IMR-90 (cell line): ENCODE measurements around the gene CFAP251. TPM values are rescaled to one million over a fixed set of nuclear protein-coding genes. Genes with fewer than 3 reads are reported as not detected.

ENCODE experiments used
- ATAC-seq: fragments of 200-7000 bp; cut with Tn5 transposase; 2 replicates; pipeline ENCODE4 v1.9.1; 2020; ENCODE audit warnings: low read depth, mild to moderate bottlenecking, moderate library complexity
- BruUV-seq: library from RNA; stranded (reverse); fragments of 400-500 nt; replicated peaks from 2 replicates; lab custom pipeline; 2021; lab: Mats Ljungman, UMichigan
- CTCF ChIA-PET: fragments of 300-600 bp; formaldehyde crosslinking; extraction: SDS; loops from one replicate; lab custom pipeline; 2021; ENCODE audit warnings: antibody characterized with exemption; lab: Yijun Ruan, JAX
- POLR2A ChIA-PET: fragments of 300-600 bp; sonication (Branson Sonifier 250); formaldehyde crosslinking; loops from one replicate; lab custom pipeline; 2022; ENCODE audit warnings: antibody characterized with exemption; ENCODE audit not compliant: unreplicated experiment; lab: Charles Lee
- DNase-seq: peaks from one replicate; pipeline ENCODE4 v3.0.0; 2013
- H2AFZ ChIP-seq: replicated peaks from 2 replicates; pipeline ENCODE3; 2013; ENCODE audit warnings: low read length, mild to moderate bottlenecking; ENCODE audit not compliant: poor library complexity
- H2AK5ac ChIP-seq: 2 replicates; pipeline ENCODE4 v1.6.1; 2013; ENCODE audit warnings: low read depth, low read length, inconsistent platforms
- H2AK9ac ChIP-seq: replicated peaks from 2 replicates; pipeline ENCODE3; 2013; ENCODE audit warnings: mild to moderate bottlenecking, low read depth, low read length, moderate library complexity; ENCODE audit not compliant: poor library complexity
- H2BK120ac ChIP-seq: 2 replicates; pipeline ENCODE4 v1.6.1; 2013; ENCODE audit warnings: low read depth, low read length, inconsistent platforms
- H2BK15ac ChIP-seq: 3 replicates; pipeline ENCODE4 v1.6.1; 2013; ENCODE audit warnings: low read depth, low read length, inconsistent platforms
- H2BK20ac ChIP-seq: 2 replicates; pipeline ENCODE4 v1.6.1; 2013; ENCODE audit warnings: low read depth, mild to moderate bottlenecking, inconsistent platforms, low read length, moderate library complexity
- H2BK5ac ChIP-seq: 2 replicates; pipeline ENCODE4 v1.6.1; 2013; ENCODE audit warnings: mild to moderate bottlenecking, low read depth, low read length, inconsistent platforms; ENCODE audit not compliant: poor library complexity, severe bottlenecking
- H3K14ac ChIP-seq: replicated peaks from 2 replicates; pipeline ENCODE4 v1.6.1; 2013; ENCODE audit warnings: low read depth, low read length, inconsistent platforms
- H3K18ac ChIP-seq: 2 replicates; pipeline ENCODE4 v1.6.1; 2013; ENCODE audit warnings: low read depth, low read length, control low read depth
- H3K23ac ChIP-seq: 2 replicates; pipeline ENCODE4 v1.6.1; 2013; ENCODE audit warnings: low read depth, low read length, inconsistent platforms
- H3K27ac ChIP-seq: 2 replicates; pipeline ENCODE4 v1.5.1; 2013; ENCODE audit warnings: mild to moderate bottlenecking, control low read depth, low read length; ENCODE audit not compliant: insufficient read depth
- H3K27me3 ChIP-seq: 2 replicates; pipeline ENCODE4 v1.6.1; 2013; ENCODE audit warnings: low read length; ENCODE audit not compliant: control insufficient read depth, insufficient read depth
- H3K36me3 ChIP-seq: 2 replicates; pipeline ENCODE4 v1.6.1; 2013; ENCODE audit warnings: low read length, mixed read lengths; ENCODE audit not compliant: control insufficient read depth, insufficient read depth
- H3K4ac ChIP-seq: 2 replicates; pipeline ENCODE4 v1.6.1; 2013; ENCODE audit warnings: low read depth, low read length, inconsistent platforms
- H3K4me1 ChIP-seq: 2 replicates; pipeline ENCODE4 v1.6.1; 2013; ENCODE audit warnings: low read length, mixed read lengths; ENCODE audit not compliant: control insufficient read depth, insufficient read depth
- H3K4me2 ChIP-seq: 2 replicates; pipeline ENCODE4 v1.6.1; 2013; ENCODE audit warnings: low read depth, mild to moderate bottlenecking, control low read depth, low read length, moderate library complexity
- H3K4me3 ChIP-seq: 2 replicates; pipeline ENCODE4 v1.5.1; 2013; ENCODE audit warnings: low read depth, mild to moderate bottlenecking, control low read depth, low read length, moderate library complexity; ENCODE audit not compliant: insufficient read depth
- H3K56ac ChIP-seq: 2 replicates; pipeline ENCODE4 v1.6.1; 2013; ENCODE audit warnings: low read length, inconsistent platforms; ENCODE audit not compliant: insufficient read depth; ENCODE audit errors: extremely low read depth
- H3K79me1 ChIP-seq, 2 experiments: 2 replicates each; pipeline ENCODE4 v1.6.1; 2013; ENCODE audit warnings: low read length in 2 of 2, inconsistent platforms in 1 of 2, low read depth in 1 of 2
- H3K9ac ChIP-seq: 2 replicates; pipeline ENCODE4 v1.6.1; 2013; ENCODE audit warnings: low read depth, low read length, control low read depth
- H3K9me1 ChIP-seq: 2 replicates; pipeline ENCODE4 v1.6.1; 2013; ENCODE audit warnings: low read length, inconsistent platforms; ENCODE audit not compliant: insufficient read depth
- H3K9me3 ChIP-seq: 2 replicates; pipeline ENCODE4 v1.6.1; 2013; ENCODE audit warnings: low read length; ENCODE audit not compliant: control insufficient read depth, insufficient read depth
- H4K20me1 ChIP-seq: 2 replicates; pipeline ENCODE4 v1.6.1; 2013; ENCODE audit warnings: low read length, inconsistent platforms; ENCODE audit not compliant: insufficient read depth
- H4K5ac ChIP-seq: 2 replicates; pipeline ENCODE4 v1.6.1; 2013; ENCODE audit warnings: mild to moderate bottlenecking, low read depth, low read length, control low read depth
- H4K8ac ChIP-seq, 2 experiments: 2 replicates each; pipeline ENCODE4 v1.6.1; 2013; ENCODE audit warnings: low read depth in 2 of 2, low read length in 2 of 2, control low read depth in 1 of 2, inconsistent platforms in 1 of 2
- H4K91ac ChIP-seq: 2 replicates; pipeline ENCODE4 v1.6.1; 2013; ENCODE audit warnings: low read depth, low read length, inconsistent platforms; ENCODE audit not compliant: insufficient read depth
- BHLHE40 ChIP-seq: fragments of 150-350 bp; IDR thresholded peaks from 2 replicates; pipeline ENCODE4 v1.6.1; 2016; ENCODE audit warnings: mild to moderate bottlenecking, low read depth, low read length
- CEBPB ChIP-seq: IDR thresholded peaks from 2 replicates; pipeline ENCODE4 v1.6.1; 2012; ENCODE audit warnings: low read depth, low read length, improper control_type of control experiment
- MAFK ChIP-seq: IDR thresholded peaks from 2 replicates; pipeline ENCODE4 v1.6.1; 2012; ENCODE audit warnings: low read depth, low read length, improper control_type of control experiment
- MXI1 ChIP-seq: IDR thresholded peaks from 2 replicates; pipeline ENCODE4 v1.6.1; 2012; ENCODE audit warnings: low read depth, mild to moderate bottlenecking, low read length, moderate library complexity, borderline replicate concordance
- NFE2L2 ChIP-seq: fragments of 150-350 bp; IDR thresholded peaks from 2 replicates; pipeline ENCODE4 v1.6.1; 2016; ENCODE audit warnings: low read depth, mild to moderate bottlenecking, low read length
- RAD21 ChIP-seq: IDR thresholded peaks from 2 replicates; pipeline ENCODE4 v1.6.1; 2012; ENCODE audit warnings: low read length, improper control_type of control experiment
- RCOR1 ChIP-seq: IDR thresholded peaks from 2 replicates; pipeline ENCODE4 v1.6.1; 2012; ENCODE audit warnings: mild to moderate bottlenecking, low read length, improper control_type of control experiment; ENCODE audit not compliant: insufficient replicate concordance
- USF2 ChIP-seq: fragments of 150-350 bp; IDR thresholded peaks from 2 replicates; pipeline ENCODE4 v1.6.1; 2017; ENCODE audit warnings: mild to moderate bottlenecking, antibody characterized with exemption, low read length, low read depth
- WGBS, 2 experiments: methylation state at CpG; one replicate each; pipeline versions ENCODE4 v1.1.5 to v1.1.7; 2013; ENCODE audit warnings: missing lambda C conversion rate in 2 of 2; ENCODE audit not compliant: insufficient read length in 1 of 2; ENCODE audit errors: extremely low coverage in 2 of 2; 5-methylcytosine and 5-hydroxymethylcytosine counted together
- dilution Hi-C: fragments of 300-500 bp; cut with HindIII; formaldehyde crosslinking; loops from one replicate; pipeline ENCODE4 v1.14.3; 2018; ENCODE audit warnings: low sequenced_read_pairs; ENCODE audit not compliant: unreplicated experiment
- in situ Hi-C: fragments of 300-500 bp; cut with MboI; formaldehyde crosslinking; loops from 3 replicates; pipeline ENCODE4 v1.14.3; 2019; ENCODE audit warnings: low sequenced_read_pairs, inconsistent platforms, mixed read lengths
- intact Hi-C: fragments of 100-400 bp; cut with micrococcal nuclease; formaldehyde crosslinking; loops from 2 replicates; pipeline ENCODE4 v1.10.0; 2022
- polyA plus RNA-seq, 3 experiments: library from polyadenylated mRNA; depleted of rRNA; stranded (reverse); fragments of >200 nt; gene quantifications; 2 replicates each; pipeline ENCODE4 v1.2.3, GENCODE V29; 2012; ENCODE audit warnings: low replicate concordance in 1 of 3
- total RNA-seq: library from RNA; depleted of rRNA; stranded (reverse); fragments of >200 nt; gene quantifications from 2 replicates; pipeline ENCODE4 v1.2.3, GENCODE V29; 2012
- TF ChIP-seq, protein P1 (sequence below): conservative IDR thresholded peaks from 2 replicates; pipeline ENCODE4 v1.5.1; 2012; ENCODE audit warnings: mild to moderate bottlenecking, low read depth, low read length, improper control_type of control experiment
- TF ChIP-seq, protein P2 (sequence below): fragments of 150-350 bp; IDR thresholded peaks from 2 replicates; pipeline ENCODE4 v1.6.1; 2016; ENCODE audit warnings: low read depth, mild to moderate bottlenecking, low read length, moderate library complexity, borderline replicate concordance

Gene CFAP251
- total and polyA plus RNA-seq, 2 of the 4 experiments (the other 2 are of a cell fraction) = 7.8 to 9.1 TPM

- TF ChIP-seq RCOR1 (peak; percentile 94), BHLHE40 (peak; percentile 98), MXI1 (peak; percentile 89)
These were observed 29.7 kb upstream of the CFAP251 start, which contains the start of gene PSMD9 (continued) for GRCh38 chr12:121888478-121889273.

DNA sequence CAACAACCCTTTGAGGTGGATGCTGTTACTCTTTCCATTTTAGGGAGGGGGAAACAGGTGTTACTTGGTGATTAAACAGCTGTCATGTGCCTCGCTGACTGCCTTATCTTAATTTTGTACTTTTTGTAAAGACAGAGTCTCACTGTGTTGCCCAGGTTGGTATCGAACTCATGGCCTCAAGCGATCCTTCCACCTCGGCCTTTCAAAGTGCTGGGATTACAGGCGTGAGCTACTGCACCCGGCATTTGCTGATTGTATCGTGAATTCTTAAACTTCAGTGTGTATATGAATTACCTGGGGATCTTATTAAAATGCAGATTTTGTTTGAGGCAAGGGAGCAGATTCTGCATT, 29.1 kb upstream of the CFAP251 start:
- ATAC-seq (no peak), DNase-seq (no peak)
- peak overlapping the region; percentile 95 for H3K23ac ChIP-seq
- no peak overlapping the region for H3K18ac ChIP-seq
- peak overlapping the region; percentile 97 for H3K9ac ChIP-seq
- no TSS peak for BruUV-seq
- peak overlapping the region; percentile 98 for H2AFZ ChIP-seq
- WGBS, 2 experiments = 7% methylated on average over 3 of the region's 7 CpGs; no CpG with 5 or more reads in 1 of the 2 experiments
- CTCF ChIA-PET = interaction anchor here (1.0 to 2.5 kb wide), 4 partner anchors 12 to 327 kb away, joined by 3 to 22 read pairs (median 5); partner anchors contain the start of gene RHOF
- H3K4ac ChIP-seq = peak overlapping the region; percentile 96
- POLR2A ChIA-PET = interaction anchor here (1.0 kb wide), 1 partner anchor 16 kb away, joined by 5 read pairs; no protein-coding TSS in a partner anchor
- H3K9me1 ChIP-seq = peaks cover 9% of the 10 kb centered on the region; the same call in 1 of the 2 replicates
- H2BK15ac ChIP-seq = 0 out of 3 replicates have a peak overlapping the region, but pooled peaks have one; percentile 12
- H2BK5ac ChIP-seq = peak overlapping the region; percentile 83
- H2BK120ac ChIP-seq = peak overlapping the region; percentile 17; the same call in 1 of the 2 replicates
- peak overlapping the region; percentile 91; a peak in 2 of 4 replicates for H4K8ac ChIP-seq
- dilution Hi-C loops = no loop called here
- H4K5ac ChIP-seq = peak overlapping the region; percentile 40; the same call in 1 of the 2 replicates
- peaks cover 12 to 37% of the 10 kb centered on the region in 2 experiments; a peak in 2 of 4 replicates for H3K79me1 ChIP-seq
- peak overlapping the region; percentile 98 for H3K14ac ChIP-seq
- H3K27ac ChIP-seq = peak overlapping the region; percentile 96
- peak overlapping the region; percentile 87 for H3K56ac ChIP-seq
- 0 out of 2 replicates have a peak, but pooled peaks cover 2% of the 10 kb centered on the region for H3K36me3 ChIP-seq
- in situ Hi-C loops = loop anchor here (5.0 kb wide), 1 partner anchor 192 kb away; no protein-coding TSS in a partner anchor
- peaks cover 14% of the 10 kb centered on the region for H3K4me1 ChIP-seq
- intact Hi-C loops = loop anchor here (2.0 to 5.0 kb wide), 2 partner anchors 50 to 192 kb away; no protein-coding TSS in a partner anchor
- peak overlapping the region; percentile 79 for H3K4me3 ChIP-seq
- peak overlapping the region; percentile 94 for H3K4me2 ChIP-seq
- H2AK5ac ChIP-seq = peak overlapping the region; percentile 87
- no peaks in the 10 kb centered on the region for H3K27me3 ChIP-seq
- H3K9me3 ChIP-seq = no peaks in the 10 kb centered on the region
- peak overlapping the region; percentile 98 for H2AK9ac ChIP-seq
- H4K91ac ChIP-seq = peak overlapping the region; percentile 72
- no peak overlapping the region for H2BK20ac ChIP-seq
- H4K20me1 ChIP-seq = peaks cover 22% of the 10 kb centered on the region
- TF ChIP-seq, protein P1, sequence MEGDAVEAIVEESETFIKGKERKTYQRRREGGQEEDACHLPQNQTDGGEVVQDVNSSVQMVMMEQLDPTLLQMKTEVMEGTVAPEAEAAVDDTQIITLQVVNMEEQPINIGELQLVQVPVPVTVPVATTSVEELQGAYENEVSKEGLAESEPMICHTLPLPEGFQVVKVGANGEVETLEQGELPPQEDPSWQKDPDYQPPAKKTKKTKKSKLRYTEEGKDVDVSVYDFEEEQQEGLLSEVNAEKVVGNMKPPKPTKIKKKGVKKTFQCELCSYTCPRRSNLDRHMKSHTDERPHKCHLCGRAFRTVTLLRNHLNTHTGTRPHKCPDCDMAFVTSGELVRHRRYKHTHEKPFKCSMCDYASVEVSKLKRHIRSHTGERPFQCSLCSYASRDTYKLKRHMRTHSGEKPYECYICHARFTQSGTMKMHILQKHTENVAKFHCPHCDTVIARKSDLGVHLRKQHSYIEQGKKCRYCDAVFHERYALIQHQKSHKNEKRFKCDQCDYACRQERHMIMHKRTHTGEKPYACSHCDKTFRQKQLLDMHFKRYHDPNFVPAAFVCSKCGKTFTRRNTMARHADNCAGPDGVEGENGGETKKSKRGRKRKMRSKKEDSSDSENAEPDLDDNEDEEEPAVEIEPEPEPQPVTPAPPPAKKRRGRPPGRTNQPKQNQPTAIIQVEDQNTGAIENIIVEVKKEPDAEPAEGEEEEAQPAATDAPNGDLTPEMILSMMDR = no peak
- TF ChIP-seq NFE2L2 = no peak
- no peak for TF ChIP-seq MAFK
- TF ChIP-seq MXI1 = no peak
- no peak for TF ChIP-seq RAD21
- no peak for TF ChIP-seq CEBPB
- TF ChIP-seq USF2 = no peak
- TF ChIP-seq, protein P2, sequence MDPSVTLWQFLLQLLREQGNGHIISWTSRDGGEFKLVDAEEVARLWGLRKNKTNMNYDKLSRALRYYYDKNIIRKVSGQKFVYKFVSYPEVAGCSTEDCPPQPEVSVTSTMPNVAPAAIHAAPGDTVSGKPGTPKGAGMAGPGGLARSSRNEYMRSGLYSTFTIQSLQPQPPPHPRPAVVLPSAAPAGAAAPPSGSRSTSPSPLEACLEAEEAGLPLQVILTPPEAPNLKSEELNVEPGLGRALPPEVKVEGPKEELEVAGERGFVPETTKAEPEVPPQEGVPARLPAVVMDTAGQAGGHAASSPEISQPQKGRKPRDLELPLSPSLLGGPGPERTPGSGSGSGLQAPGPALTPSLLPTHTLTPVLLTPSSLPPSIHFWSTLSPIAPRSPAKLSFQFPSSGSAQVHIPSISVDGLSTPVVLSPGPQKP = no peak
